Measurements from ENCODE around the gene NAPA.
A peak's percentile ranks its signal among the peaks of the same experiment; 100 is the strongest.

Gene NAPA

DNA sequence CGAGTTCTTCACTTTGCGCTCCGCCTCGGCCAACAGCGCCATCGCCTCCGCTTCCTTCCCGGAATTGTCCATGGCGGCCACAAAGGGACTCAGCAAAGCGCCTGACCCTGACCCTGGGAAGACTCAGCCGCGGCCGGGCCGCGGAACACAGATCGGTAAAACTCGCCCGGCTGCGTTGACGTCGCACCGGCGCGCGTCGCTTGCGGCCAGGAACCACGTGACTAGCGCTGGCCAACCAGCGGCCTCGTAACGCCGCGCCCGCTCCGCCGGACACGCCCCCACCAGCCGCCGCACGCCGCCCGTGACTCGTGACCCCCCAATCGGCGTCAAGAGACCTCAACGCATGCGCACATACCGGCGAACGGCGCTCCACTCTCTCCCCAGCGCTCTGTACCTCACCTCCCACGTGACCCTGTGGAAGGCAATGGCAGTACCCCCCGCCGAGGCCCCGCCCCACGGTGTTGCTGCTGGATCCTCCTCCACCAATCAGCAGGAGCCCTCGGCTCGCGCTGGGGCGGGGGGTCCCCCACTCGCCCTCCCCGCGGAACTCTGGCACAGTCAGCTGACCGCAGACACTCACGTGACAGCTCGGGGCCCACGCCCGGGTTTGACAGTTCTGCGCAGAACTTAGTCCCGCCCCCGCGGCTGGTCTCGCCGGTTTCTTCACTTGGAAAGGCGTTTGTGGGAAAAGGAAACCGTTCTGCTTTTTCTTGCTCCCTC lies at the start of gene NAPA:
TSS of gene NAPA (minus strand) at position 195 of the 720 bp plus-strand sequence. CDS start at position 72, 123 bp downstream.
- peak; percentile 100 for DNase-seq (ENCODE audit: low read depth)

DNA sequence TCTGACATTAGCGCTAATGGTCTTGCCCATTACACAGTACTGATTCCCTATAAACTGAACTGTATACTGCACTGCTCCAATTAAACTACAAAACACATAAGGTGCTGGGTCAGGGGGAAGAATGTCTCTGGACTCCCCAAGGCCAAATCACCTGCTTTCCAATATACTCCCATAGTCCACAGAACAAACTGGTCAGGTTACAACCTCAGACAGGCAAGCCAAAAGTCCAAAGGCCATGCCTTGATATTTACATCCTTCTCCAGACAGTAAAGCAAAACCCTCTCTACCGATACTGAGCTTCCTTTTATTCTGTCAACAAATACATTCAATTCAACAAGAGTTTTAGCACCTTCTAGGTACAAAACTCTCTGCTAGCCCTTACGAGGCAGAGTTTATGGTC lies 49.2 kb upstream of the NAPA start:
- no peak for DNase-seq (ENCODE audit: low read depth)

DNA sequence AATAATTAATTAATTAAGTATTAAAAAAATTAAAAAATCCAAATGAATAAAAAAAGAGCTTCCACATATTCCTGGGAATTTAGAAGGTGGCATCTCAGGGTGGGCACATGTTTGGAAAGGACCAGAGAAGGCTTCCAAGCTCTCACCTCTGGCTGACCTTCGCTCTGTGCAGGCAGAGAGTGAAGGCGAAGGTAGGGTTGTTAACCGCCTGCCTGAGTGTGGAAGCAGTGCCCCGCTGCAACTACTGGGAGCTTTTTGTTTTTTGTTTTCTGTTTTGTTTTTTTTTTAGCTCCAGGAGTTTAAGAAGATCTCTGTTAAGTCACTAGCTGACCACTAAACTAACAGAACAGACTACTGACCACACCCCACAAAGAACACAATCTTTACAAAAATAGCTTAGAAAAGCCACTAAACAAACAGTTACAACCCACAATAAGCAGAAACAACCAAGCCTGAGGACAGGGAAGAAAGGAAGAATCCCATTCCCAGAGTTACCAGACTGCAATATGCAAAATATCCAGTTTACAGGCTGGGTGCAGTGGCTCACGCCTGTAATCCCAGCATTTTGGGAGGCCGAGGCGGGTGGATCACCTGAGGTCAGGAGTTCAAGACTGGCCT lies 46.7 kb upstream of the NAPA start:
- DNase-seq (ENCODE audit: low read depth), result no peak

DNA sequence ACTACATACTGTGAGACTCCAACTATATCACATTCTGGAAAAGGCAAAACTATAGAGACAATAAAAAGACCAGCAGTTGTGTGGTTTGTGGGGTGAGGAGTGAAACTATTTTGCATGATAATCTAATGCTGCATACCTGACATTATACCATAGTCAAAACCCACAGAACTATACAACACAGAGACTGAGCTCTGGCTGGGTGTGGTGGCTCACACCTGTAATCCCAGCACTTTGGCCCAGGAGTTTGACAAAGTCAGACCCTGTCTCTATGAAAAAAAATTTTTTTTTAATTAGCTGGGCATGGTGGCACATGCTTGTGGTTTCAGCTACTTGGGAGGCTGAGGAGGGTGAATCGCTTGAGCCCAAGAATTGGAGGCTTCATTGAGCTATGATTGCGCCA lies 46.1 kb upstream of the NAPA start:
- DNase-seq (ENCODE audit: low read depth), result no peak

DNA sequence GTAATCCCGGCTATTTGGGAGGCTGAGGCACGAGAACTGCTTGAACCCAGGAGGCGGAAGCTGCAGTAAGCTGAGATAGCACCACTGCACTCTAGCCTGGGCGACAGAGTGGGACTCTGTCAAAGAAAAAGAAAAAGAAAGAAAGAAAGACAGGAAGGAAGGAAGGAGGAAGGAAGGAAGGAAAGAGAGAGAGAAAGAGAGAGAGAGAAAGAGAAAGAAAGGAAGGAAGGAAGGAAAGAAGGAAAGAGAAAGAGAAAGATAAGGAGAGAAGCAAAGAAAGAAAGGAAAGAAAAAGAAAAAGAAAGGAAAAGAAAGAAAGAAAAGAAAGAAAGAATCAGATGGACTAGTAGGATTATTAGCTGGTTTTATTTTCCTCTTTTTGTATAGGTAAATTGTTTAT lies 35.3 kb upstream of the NAPA start:
- DNase-seq (ENCODE audit: low read depth), result no peak

DNA sequence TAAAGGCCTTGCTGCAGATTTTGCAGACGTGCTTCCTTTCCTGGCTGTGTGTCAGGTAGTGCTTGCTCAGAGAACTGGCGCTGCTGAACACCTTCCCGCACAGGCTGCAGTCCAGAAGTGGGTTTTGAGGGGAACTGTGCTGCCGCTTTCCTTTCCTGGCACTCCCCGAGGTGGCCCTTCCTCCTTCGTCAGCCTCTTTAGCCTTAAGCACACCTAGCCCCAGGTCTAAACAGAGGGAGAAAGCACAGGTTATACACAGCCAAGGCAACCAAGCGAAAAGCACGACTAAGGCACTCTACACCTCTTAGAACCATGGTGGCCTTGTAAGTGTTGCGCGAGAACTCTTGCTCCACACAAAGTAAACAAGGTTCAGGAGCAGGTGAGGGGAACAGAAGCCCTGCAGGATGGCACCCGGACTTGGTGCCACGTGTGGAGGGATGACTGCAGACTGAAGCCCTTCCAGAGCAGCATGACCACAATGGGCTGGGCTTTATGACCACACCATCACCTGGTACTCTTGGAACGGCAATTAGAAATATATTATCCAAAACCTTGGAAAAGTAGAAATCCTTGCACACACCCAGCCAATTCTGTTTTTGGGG lies 34.5 kb upstream of the NAPA start:
- no peak for DNase-seq (ENCODE audit: low read depth)

DNA sequence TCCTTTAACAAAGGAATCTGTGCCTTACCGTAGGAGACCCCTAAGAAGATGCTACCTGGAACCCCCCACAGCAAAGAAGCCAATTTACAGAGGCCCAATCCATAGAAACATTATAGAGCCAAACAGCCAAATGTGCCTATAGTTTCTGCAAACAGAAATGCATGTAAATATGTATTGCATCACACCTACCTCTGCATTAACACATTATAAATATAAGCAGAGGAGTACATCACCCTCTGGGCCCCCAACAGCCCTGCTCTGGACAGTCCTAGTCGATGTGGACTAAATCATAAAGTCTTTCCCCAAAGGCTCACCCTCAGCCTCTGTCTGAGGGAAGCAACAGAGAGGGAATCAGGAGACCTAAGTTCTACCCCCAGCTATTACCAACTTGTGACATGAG lies 32.3 kb upstream of the NAPA start:
- no peak for DNase-seq (ENCODE audit: low read depth)

DNA sequence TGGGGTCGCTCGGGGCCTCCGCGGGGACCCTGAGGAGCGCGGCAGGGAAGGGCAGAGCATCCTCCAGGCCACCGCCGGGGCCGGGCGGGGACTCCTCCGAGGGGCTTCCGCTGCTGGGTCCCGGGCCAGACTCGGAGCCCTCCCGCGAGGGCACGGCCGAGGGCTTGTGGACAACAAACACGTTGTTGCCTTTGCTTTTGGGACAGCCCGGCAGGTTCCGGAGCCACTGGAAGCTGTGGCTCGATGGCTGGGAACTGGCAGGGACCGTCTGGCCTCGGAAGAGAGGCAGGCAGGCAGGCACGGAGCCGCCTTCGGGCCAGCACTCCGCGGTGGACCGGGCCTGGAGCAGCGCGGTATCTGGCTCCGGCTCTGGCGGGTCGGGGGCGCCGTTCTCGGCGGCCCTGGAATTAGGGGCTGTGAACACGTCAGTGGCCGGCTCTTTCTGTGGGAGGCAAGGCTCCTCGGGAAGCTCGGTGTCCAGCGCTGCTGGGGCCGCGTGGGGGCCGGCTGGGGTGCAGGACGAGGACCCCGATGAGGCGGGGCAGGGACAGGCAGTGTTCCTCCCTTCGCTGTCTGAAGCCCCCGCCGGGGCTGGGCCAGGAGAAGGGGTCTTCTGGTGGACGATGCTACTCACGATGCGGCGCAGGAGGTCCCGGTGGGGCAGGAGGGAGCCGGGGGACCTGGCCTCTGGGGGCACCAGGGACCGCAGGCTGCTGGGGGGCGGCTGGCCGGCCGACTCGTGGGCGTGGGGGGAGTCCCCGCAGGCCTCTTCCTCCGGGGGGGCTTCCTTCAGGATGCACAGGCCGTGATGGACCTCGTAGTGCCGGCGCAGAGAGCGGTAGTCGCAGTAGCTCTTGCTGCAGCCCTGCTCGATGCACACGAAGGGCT lies 30.4 kb upstream of the NAPA start:
- DNase-seq (ENCODE audit: low read depth), result no peak

DNA sequence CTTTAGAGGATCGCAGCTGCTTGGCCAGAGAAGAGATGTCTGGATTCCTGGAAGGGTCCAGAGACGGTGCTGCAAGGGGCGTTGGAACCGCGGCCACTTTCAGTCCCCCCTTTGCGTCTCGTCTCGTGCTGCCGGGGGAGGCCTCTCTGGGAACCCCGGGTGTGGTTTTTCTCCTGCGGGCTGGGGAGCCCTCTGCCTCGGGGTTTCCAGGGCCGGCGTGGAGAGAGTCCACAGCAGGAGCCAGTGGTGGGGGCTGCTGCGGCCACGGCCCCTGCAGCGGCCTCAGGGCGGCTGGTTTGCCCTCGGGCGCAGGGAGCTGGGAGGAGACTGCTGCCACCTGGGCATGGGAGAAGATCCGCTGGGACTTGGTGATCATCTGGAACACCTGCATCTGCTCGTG lies 29.6 kb upstream of the NAPA start:
- no peak for DNase-seq (ENCODE audit: low read depth)

DNA sequence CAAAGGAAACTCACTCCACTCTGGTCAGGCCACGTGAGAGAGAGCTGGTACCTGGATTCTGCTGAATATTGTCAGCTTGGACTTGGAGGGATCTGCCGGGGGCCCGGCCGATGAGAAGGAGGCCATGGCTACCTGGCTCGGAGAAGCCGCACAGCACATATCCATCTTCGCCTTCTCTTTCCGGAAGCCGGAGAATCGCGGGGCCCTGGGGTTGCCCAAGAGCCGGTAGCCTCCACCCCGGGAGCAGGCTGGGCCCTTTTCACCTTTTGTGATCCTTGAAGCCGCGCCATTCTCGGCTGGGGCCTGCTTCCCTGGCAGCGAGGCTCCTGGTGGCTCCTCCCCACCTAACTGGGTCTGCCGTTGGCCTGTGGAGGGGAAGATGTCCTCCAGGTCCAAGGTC lies 29.2 kb upstream of the NAPA start:
- no peak for DNase-seq (ENCODE audit: low read depth)

DNA sequence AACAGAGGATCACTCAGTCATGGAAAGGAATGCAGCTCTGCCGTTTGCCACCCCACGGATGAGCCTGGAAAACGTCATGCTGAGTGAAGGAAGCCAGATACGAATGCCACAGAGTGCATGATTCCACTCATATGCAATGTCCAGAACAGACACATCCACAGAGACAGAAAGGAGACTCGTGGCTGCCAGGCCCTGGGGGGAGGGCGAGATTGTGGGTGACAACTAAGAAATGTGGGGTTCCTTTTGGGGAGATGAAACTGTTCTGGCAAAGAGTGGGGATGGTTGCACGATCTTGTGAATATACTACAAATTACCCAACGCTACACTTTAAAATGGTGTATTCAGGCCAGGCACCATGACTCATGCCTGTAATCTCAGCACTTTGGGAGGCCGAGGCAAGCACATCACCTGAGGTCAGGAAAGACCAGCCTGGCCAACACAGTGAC lies 27.2 kb upstream of the NAPA start:
- DNase-seq (ENCODE audit: low read depth), result no peak

DNA sequence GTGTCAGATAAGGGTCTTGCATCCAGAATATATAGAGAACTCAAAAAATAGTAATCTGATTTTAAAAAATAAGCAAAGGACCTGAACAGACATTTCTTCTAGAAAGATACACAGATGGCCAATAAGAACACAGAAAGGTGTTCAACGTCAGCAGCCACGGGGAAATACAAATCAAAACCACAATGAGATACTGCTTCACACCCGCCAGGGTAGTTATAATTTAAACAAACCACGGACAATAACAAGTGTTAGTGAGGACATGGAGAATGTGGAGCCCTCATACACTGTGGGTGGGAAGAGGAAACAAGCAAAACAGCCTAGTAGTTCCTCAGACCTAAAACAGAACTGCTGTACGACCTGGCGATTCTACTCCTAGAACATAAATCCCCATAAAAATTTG lies 26.7 kb upstream of the NAPA start:
- no peak for DNase-seq (ENCODE audit: low read depth)

DNA sequence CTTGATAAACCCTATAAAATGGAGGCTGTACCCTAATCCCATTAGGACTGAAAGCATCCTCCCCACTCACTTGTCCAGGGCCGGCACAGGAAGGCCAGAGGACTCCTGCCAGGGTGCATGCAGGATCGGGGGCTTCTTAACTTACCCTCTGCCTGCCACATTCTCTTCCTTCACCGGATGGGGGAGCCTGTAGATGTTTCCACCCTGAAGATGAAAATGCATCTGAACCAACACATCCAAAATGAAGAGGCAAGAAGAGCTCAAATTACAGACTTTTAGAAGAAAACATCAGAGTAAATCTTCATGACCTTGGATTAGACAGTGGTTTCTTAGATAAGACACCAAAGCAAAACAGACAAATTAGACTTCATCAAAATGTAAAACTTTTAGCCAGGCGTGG lies 25.9 kb upstream of the NAPA start:
- DNase-seq (ENCODE audit: low read depth), result no peak

DNA sequence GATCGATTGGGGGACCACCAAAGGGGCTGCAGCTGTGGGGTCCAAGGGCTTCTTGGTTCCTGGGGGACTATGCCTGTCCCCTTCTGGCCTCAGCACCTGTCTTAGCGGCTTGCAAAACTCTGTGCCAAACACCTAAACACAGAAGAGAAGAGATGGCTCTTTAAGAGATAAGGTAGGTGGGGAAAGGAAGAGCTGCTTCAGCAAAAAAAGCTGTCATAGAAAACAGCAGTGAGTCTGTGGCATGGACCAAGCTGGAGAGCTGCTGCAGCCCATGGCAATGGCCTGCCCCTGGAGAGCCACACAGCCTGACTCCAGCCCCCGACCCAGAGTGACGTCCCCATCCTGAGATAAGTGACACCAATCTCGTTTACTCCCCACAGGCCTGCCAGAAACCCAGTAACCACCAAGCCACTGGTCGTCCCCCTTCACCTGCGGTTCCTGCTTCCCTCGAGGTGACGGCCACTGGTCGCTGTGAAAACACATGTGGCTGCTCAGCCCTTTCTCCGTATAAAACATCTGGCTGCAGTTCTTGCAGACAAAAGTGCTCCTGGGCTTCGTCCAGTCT lies 25.0 kb upstream of the NAPA start:
- DNase-seq (ENCODE audit: low read depth), result peak; percentile 13

DNA sequence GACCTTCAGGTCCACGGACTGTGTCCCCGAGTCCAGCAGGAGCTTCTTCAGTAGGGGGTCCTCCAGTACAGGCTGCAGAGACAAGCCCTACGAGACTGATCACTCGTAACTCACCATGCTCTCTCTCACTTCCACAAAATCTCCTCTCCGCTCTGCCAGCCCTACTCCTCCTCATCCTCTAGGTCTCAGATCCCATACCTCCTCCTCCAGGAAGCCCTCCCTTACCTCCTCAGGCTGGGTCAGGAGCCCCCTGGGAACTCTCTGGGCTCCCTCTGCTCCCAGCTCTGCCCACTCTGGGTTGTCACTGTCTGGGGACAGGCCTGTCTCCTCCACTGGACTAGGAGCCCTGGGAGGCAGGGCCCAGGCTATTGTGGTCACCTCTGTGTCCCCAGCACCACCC lies 23.9 kb upstream of the NAPA start:
- DNase-seq (ENCODE audit: low read depth), result no peak

DNA sequence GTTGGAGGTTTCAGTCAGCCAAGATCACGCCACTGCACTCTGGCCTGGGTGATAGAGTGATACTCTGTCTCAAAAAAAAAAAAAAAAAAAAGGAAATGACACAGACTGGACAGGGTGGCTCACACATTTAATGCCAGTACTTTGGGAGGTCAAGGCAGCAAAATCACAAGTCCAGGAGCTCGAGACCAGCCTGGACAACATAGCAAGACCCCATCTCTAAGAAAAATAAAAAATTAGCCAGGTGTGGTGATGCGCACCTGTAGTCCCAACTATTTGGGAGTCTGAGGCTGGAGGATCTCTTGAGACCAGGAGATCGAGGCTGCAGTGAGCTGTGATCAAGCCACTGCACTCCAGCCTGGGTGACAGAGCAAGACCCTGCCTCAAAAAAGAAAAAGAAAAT lies 22.6 kb upstream of the NAPA start:
- no peak for DNase-seq (ENCODE audit: low read depth)

DNA sequence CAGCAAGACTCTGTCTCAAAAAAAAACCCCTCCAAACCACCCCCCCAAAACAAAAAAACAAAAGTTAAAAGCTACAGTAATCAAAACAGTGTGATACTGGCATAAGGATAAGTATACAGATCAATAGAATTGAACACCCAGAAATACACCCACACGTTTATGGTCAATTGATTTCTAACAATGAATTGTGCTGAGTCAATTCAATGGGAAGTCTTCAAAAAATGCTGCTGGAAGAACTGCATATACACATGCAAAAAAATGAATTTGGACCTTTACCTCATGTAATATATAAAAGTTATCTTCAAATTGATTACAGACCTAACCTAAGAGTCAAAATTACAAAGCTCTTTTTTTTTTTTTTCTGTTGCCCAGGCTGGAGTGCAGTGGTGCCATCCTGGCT lies 19.8 kb upstream of the NAPA start:
- DNase-seq (ENCODE audit: low read depth), result no peak

DNA sequence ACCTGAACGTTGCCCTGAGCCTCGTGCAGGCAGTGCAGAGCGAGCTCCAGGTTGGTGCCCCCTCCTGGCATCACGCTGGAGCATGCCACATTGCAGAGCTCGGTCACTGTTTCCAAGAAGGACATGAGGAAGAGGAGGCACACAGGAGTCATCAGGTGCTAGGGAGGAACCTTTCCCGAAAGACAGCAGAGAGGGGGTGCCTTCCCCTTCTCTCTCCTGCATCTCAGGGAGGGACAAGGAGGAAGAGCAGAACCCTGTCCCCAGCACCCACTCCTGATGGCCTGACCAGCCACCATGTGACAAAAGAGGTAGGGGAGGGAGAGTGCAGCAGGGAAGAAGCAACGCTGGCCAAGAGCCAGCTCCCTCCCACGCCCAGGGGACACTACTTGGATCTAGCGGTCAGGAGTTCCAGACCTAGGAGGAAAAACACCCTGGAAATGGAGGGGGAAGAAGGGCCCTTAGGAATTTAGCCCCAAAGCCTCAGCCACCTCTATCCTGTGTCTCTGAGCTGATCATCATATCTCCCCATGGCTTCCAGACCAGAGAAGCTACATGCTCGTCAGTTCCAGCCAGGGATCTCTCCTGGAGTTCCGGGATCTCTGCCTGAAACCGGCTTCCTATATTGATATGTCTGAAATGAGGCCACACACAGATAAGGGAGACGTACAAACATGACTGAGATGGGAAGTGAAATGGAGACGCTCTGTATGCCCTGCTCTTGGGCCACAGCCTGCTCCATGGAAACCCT lies 17.0 kb upstream of the NAPA start:
- no peak for DNase-seq (ENCODE audit: low read depth)

DNA sequence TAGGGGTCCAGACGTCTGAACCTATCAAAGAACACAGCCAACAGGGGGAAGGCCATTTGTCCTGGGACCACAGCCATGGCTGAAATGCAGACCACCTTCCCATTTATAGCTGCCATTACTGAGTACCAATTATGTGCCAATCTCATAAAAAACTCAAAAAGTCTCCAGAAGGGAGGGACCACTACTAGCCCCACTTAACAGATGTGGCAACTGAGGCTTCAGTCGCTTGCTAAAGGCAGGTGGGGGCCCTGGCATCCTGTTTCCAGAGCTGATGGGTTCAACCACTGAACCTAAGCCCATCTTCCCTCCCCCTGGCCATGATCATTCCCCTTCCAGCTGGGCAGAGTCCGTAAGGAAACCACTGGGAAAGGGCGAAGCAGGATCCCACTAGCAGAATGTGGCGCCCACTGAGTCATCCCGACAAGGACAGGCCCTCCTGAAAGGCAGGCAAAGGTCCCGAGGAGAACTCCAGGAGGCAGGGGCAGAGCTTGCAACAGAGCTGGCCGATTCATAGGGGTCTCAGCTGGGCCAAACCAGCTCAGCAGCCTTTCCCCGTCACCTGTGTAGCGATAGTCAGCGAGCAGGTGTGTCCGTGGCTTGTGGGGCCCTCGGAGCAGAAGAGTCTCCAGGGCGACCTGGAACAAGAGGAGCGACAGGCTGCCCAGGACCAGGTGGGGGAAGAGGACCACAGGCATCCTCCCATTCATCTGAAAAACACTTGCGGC lies 14.3 kb upstream of the NAPA start:
- no peak for DNase-seq (ENCODE audit: low read depth)

DNA sequence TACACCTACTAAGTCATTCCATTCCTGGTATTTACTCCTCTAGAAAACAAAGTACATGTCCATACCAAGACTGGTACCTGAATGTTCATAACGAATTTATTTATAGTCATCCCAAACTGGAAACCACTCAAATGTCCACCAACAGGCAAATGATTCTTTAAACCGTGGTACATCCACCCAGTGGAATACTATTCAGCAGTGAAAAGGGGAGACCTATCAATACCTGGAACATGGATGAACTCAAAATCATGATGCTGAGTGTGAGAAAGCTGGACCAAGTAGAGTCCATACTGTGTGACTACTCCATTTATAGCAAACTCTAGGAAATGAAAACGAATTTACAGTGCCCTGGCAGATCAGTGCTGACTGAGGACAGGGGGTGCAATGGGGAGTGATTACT lies 11.9 kb upstream of the NAPA start:
- DNase-seq (ENCODE audit: low read depth), result no peak

DNA sequence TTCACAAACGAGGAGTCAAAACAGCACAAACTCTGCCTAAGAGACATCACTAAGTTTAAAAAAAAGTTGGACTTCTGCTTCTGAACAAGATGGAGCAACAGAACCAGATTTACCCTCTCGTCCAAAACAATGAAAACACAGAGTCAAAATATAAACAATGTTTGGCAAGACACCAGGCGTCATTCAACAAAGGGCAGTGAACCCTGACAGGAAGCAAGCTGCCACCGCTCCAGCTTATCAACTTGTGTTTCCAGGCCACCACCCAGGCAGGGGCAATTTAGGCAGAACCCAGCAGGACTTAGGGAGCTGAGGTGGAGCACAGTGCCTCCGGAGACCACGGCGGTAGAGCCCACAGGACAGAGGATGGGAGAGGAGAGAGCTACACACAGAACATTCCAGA lies 8.6 kb upstream of the NAPA start:
- DNase-seq (ENCODE audit: low read depth), result no peak

All from stimulated activated CD8-positive, alpha-beta memory T cell treated with anti-CD3 and anti-CD28 coated beads, Interleukin-7, amount 100 ng/mL, for 24 hours (primary cell).